ENCODE data around the gene APOBEC3C.
A peak's percentile ranks its signal among the peaks of the same experiment; 100 is the strongest.
"Not testable (repeated sequence)": the region's sequence is repeated elsewhere in the genome, so short reads cannot be mapped to it uniquely, and the experiment has no call there.

APOBEC3C gene

DNA sequence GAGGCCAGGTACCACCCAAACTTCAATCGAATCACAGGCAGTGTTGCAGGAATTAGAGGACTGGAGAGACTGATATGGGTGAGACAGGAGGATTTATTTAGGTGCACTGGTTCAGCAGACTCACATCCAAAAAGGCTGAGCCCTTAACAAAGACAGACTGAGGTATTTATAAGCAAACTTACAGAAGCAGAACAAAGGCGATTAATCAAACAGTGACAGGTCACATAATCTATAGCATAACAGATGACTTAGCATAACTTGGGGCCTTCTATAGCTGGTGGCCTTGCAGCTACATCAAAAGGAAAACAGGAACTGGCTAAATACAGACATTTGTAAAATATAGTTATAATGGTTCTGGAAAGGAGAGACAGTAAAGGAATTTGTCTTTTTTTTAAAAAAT, 29.8 kb upstream of the APOBEC3C start:
- DNase-seq (ENCODE audit: low read depth), result no peak

GRCh38 chr22:38984784-38985757, 29.0 kb upstream of the APOBEC3C start:
- peak; percentile 62 for DNase-seq (ENCODE audit: low read depth)

DNA sequence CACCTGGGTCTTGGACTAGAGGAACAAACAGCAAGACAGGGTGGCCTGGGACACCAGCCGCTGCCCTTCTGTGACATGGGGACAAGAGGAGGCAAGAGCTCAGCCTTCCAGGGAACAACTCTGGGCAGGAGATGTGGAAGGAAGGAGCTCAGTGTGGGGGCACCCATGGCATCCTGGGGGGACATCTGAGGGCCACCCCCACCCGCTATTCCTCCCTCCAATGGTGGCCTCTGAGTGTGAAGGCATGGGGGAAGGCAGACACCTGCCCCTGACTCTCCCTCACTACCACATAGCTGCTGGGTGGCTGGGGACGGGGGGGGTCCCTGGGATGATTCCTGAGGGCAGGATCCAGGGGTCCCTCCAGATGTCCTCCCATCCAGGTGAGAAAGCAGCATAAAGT, 27.4 kb upstream of the APOBEC3C start:
- no peak for DNase-seq (ENCODE audit: low read depth)

GRCh38 chr22:38987171-38987895, 26.7 kb upstream of the APOBEC3C start:
- no peak for DNase-seq (ENCODE audit: low read depth)

DNA sequence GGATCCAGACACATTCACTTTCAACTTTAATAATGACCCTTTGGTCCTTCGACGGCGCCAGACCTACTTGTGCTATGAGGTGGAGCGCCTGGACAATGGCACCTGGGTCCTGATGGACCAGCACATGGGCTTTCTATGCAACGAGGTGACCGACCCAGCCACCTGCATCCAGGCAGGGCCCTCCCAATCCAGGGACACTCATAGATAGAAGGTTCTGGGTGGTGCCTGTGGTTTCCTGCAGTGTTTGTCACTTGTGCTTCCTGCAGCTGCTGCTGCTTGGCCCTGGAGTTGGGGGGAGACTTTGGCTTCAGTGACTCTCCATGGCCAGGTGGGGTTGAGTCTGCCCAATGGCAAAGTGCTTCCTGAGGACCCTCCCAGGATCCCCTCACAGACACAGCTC, 24.6 kb upstream of the APOBEC3C start:
- DNase-seq (ENCODE audit: low read depth), result no peak

DNA sequence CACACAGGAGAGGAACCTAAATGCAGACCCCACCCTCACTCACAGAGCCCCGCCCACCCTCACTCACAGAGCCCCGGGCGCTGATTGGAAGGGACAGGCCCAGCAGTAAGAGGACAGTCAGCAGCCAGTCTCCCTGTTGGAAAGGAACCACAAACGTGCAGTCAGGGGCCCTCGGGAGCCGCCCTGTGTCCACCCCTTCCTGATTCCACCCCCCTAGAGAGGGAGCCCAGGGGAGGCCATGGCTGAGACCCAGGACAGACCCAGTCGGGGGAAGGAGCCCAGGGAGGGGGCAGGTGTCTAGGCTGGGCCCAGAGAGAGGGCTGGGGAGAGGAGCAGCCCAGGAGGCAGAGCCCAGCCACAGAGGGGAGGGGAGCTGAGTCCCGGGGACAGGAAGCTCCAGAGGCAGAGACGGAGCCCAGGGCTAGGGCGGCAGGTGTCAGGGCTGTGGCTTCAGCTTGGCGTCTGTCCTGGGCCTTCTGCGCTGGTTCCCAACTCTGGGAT, 21.1 kb upstream of the APOBEC3C start:
- DNase-seq (ENCODE audit: low read depth), result not testable (repeated sequence)

DNA sequence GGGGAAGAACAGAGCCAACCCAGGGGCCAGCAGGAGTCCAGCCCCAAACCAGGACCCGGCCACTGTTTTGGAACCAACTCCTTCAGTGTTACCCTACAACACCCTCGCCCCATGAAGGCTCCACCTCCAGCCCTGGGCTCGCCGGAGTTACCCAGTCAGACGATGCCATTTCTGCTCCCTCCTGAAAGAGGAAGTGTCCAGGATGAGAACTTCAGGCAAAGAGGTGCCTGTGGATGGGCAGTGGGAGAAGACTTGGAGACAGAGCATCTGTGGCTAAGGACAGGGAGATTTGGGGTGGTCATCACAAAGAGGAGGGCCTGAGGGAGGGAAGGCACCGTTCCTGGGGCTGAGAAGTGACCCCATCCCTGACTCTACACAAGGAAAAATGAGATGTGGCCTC, 18.0 kb upstream of the APOBEC3C start:
- DNase-seq (ENCODE audit: low read depth), result no peak

DNA sequence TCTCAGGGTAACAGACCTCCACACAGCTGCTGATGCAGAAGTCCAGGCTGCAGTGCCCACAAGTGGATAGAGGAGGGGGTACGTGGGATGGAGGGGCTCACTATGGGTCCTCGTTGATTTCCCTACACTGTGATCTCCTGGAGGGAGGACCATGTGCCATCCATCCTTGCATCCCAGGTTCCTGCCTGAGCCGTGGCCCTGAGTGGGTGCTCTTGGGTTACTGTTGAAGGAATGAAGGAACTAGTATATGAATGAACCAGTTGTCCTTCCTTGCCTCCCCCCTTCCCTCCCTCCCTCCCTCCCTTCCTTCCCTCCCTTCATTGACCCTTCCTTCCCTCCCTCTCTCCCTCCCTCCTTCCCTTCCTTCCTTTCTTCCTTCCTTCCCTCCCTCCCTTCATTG, 16.5 kb upstream of the APOBEC3C start:
- DNase-seq (ENCODE audit: low read depth), result no peak

DNA sequence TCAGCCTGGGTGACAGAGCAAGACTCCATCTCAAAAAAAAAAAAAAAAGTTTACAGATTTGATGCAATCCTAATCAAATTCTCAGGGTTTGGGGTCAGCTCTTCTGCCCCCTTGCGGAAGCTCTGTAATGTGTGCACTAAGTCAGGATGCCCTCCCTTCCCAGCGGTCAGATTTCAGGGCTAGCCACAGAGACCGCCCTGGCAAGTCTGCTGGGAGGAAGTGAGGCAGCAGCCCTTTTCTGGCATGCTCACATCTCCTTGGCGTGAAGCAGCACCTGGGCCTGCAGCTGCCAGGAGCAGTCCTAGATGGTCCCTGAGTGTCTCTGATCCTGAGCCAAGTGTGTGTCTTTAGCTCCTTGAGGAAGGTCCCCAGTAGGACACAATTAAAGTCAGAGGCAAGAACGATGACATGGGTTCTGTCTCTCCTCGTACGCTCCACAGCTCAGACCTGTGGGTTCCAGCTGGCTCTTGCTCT, 10.9 kb upstream of the APOBEC3C start:
- DNase-seq (ENCODE audit: low read depth), result peak; percentile 52

- DNase-seq (ENCODE audit: low read depth), result no peak
These were observed 6.9 kb upstream of the APOBEC3C start for GRCh38 chr22:39007177-39007576.

- DNase-seq (ENCODE audit: low read depth), result not testable (repeated sequence)
These were observed 5.7 kb upstream of the APOBEC3C start for GRCh38 chr22:39008271-39008850.

DNA sequence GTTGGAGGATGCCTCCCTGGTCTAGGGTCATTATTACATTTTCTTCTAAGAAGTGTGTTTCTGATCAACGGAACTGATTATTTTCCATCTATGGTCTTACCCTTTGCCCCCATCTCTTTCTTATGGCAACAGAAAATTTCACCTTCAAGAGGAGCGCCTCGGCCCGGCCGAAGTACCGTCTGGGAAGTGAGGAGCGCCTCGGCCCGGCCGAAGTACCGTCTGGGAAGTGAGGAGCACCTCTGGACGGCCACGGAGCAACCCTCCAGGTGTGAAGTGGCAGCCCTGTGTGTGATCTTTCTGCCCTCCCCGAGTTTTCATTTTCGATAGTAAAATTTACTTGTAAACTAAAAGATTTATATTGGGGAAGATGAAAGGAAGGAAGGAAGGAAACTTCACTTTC, 3.1 kb upstream of the APOBEC3C start:
- DNase-seq (ENCODE audit: low read depth), result no peak

GRCh38 chr22:39012533-39013511, 1.2 kb upstream of the APOBEC3C start:
- DNase-seq (ENCODE audit: low read depth), result no peak

GRCh38 chr22:39013561-39013941, 506 bp upstream of the APOBEC3C start:
- DNase-seq (ENCODE audit: low read depth), result not testable (repeated sequence)

DNA sequence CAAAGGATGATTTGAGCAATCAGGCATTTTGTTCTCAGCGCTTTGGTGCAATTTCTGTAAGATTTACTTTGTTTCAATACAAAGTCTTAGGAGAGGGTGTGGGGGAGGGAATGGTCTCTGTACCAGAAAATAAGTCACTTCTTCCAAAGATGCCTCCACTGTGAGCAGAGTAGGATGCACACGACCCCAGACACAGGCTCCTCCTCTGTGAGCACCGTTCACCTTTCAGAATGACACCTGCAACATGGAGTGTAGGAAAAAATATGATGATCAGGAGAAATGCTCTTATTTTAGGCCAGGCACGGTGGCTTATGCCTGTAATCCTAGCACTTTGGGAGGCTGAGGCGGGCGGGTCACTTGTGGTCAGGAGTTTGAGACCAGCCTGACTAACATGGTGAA, 665 bp downstream of the APOBEC3C start:
- DNase-seq (ENCODE audit: low read depth), result not testable (repeated sequence)

GRCh38 chr22:39016592-39016991, 2.5 kb downstream of the APOBEC3C start:
- no peak for DNase-seq (ENCODE audit: low read depth)

- no peak for DNase-seq (ENCODE audit: low read depth)
These were observed 3.7 kb downstream of the APOBEC3C start for GRCh38 chr22:39017596-39018365.

- not testable (repeated sequence) for DNase-seq (ENCODE audit: low read depth)
These were observed 6.1 kb downstream of the APOBEC3C start for GRCh38 chr22:39020021-39020651.

DNA sequence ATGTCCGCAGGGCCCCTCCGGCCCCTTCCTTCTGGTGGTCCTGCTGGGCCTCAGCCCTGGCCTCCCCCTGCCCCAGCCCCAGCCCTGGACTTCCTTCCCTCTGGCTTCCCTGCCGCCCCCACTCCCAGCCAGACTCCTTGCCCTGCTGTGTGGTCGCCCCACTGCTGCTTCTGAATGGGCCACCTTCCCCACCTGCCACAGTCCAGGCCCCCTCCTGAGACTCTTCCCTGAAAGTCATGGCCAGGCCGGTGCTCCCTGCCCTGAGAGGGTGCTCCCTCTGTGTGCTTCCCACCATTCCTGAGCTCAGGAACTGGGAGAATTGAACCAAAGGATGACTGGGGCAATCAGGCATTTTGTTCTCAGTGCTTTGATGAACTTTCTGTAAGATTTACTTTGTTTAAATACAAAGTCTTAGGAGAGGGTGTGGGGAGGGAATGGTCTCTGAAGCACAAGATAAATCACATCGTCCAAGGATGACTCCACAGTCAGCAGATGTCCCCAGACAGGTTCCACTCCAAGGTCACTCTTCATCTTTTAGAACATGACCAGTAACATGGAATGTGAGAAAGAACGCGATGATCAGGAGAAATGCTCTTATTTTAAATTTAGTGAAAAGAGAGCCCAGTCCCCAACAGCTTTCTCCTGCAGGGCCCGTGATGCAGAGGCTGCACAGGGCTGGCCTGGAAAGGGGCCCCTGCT, 7.6 kb downstream of the APOBEC3C start:
- DNase-seq (ENCODE audit: low read depth), result no peak
